ENCODE measurements around the gene KLHL5. TPM values are rescaled to one million over a fixed set of nuclear protein-coding genes. Genes with fewer than 3 reads are reported as not detected.
"Not testable (repeated sequence)": the region's sequence is repeated elsewhere in the genome, so short reads cannot be mapped to it uniquely, and the experiment has no call there.

The KLHL5 gene
- total RNA-seq, 1 experiment from 2014 or later: 84.8 TPM

DNA sequence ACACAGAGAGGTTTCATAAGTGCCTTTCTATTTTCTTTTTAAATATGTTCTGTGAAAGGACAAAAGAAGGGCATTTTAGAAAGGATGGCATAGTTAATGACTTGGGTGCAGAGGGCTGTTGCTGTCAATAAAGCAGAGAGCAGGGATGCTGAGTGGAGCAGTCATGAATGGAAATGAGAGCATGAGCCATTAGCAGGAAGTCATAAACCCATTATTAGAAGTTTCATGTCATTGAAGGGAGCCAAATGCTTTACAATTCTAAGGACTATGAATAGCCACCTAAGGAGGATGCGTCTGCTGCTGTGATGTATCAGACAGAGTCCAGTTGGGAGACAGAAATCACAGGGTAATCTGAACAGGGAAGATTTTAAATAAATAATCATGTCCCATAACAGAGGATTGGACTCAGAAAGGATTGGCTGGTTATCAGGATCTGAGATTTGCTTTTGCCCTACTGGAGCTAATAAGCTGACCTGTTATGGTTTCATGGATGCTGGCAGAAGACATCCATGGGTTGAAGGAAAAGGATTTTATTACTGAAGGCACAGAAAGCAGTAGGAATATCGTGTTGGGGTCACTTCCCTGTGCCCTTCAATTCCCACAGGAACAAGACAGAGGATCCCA is 72.8 kb downstream of the KLHL5 start:
- Histone ChIP-seq H3K27me3 (ENCODE audit: low read length) (no peaks in the 10 kb centered on the region), H3K9ac (ENCODE audit: low read length) (no peak overlapping the region), H3K4me1 (ENCODE audit: insufficient read depth, low read length) (peaks cover 7% of the 10 kb centered on the region), H3K27ac (ENCODE audit: low read length) (0 out of 2 replicates have a peak overlapping the region, but pooled peaks have one; percentile 2), H2AFZ (ENCODE audit: low read length) (peak overlapping the region; percentile 75), H3K79me2 (ENCODE audit: low read length) (no peaks in the 10 kb centered on the region), H3K9me2 (replicated peaks; ENCODE audit: low read length) (no peaks in the 10 kb centered on the region), H3K36me3 (ENCODE audit: low read depth, low read length) (no peaks in the 10 kb centered on the region; the same call in 1 of the 2 replicates), H3K4me3 (ENCODE audit: low read length) (peak overlapping the region; percentile 50; the same call in 1 of the 2 replicates), H3F3A (ENCODE audit: low read length, unreplicated experiment) (no peaks in the 10 kb centered on the region), H3K9me3 (ENCODE audit: low read length) (no peaks in the 10 kb centered on the region), H4K20me1 (ENCODE audit: low read length) (no peaks in the 10 kb centered on the region), H3K4me2 (ENCODE audit: low read length) (peak overlapping the region; percentile 75)
- TF ChIP-seq EZH2 (IDR thresholded peaks at IDR 0.05; ENCODE audit: low read length, unreplicated experiment): no peak
- no peak for TF ChIP-seq EZH2phosphoT487 (IDR thresholded peaks at IDR 0.05; ENCODE audit: borderline replicate concordance, low read length)
- TF ChIP-seq, protein P1, sequence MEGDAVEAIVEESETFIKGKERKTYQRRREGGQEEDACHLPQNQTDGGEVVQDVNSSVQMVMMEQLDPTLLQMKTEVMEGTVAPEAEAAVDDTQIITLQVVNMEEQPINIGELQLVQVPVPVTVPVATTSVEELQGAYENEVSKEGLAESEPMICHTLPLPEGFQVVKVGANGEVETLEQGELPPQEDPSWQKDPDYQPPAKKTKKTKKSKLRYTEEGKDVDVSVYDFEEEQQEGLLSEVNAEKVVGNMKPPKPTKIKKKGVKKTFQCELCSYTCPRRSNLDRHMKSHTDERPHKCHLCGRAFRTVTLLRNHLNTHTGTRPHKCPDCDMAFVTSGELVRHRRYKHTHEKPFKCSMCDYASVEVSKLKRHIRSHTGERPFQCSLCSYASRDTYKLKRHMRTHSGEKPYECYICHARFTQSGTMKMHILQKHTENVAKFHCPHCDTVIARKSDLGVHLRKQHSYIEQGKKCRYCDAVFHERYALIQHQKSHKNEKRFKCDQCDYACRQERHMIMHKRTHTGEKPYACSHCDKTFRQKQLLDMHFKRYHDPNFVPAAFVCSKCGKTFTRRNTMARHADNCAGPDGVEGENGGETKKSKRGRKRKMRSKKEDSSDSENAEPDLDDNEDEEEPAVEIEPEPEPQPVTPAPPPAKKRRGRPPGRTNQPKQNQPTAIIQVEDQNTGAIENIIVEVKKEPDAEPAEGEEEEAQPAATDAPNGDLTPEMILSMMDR (conservative IDR thresholded peaks at IDR 0.05; ENCODE audit: low read depth, low read length): no peak
- intact Hi-C loops (cut with micrococcal nuclease): loop anchor here (1.0 to 2.0 kb wide), 3 partner anchors 88 to 232 kb away; no protein-coding TSS in a partner anchor
- DNase-seq (peak; percentile 7), ATAC-seq (peak; percentile 61)
- BruUV-seq (replicated peaks): TSS peak; percentile 33
- POLR2A ChIA-PET (ENCODE audit: unreplicated experiment): no interaction called here
- CTCF ChIA-PET: interaction anchor here (0.6 to 2.0 kb wide), 4 partner anchors 90 to 267 kb away, joined by 4 to 18 read pairs (median 5); no protein-coding TSS in a partner anchor

DNA sequence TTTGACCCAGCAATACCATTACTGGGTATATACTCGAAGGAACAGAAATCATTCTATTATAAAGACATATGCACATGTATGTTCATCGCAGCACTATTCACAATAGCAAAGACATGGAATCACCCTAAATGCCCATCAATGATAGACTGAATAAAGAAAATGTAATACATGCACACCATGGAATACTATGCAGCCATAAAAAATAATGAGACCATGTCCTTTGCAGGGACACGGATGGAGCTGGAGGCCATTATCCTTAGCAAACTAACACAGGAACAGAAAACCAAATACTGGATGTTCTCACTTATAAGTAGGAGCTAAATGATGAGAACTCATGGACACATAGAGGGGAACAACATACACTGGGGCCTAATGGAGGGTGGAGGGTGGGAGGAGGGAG is 76.2 kb downstream of the KLHL5 start:
- CTCF ChIA-PET; POLR2A ChIA-PET (ENCODE audit: unreplicated experiment); H3K9me2 ChIP-seq (replicated peaks; ENCODE audit: low read length); ATAC-seq; H3K79me2 ChIP-seq (ENCODE audit: low read length); H3K4me3 ChIP-seq (ENCODE audit: low read length); intact Hi-C loops (cut with micrococcal nuclease); H3K4me2 ChIP-seq (ENCODE audit: low read length); H4K20me1 ChIP-seq (ENCODE audit: low read length); H3F3A ChIP-seq (ENCODE audit: low read length, unreplicated experiment); H2AFZ ChIP-seq (ENCODE audit: low read length); BruUV-seq (replicated peaks); H3K9me3 ChIP-seq (ENCODE audit: low read length); H3K27ac ChIP-seq (ENCODE audit: low read length); H3K36me3 ChIP-seq (ENCODE audit: low read depth, low read length); H3K4me1 ChIP-seq (ENCODE audit: insufficient read depth, low read length); H3K27me3 ChIP-seq (ENCODE audit: low read length); DNase-seq; H3K9ac ChIP-seq (ENCODE audit: low read length): not testable (repeated sequence)

DNA sequence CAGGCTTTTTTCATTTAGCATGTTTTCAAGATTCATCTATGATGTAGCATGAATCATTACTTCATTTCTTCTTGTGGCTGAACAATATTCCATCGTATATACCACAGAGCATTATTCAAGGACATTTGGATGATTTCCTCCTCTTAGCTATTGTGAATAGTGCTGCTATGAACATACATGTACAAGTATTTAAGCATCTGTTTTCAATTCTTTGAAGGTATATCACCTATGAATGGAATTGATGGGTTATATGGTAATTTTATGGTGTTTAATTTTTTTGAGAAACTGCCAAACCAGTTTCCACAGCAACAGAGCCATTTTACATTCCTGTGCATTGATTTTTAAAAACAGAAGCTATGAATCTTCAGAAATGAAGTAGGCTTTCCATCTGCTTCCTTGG is 84.2 kb downstream of the KLHL5 start:
- BruUV-seq (replicated peaks): no TSS peak
- Histone ChIP-seq H3K4me2 (ENCODE audit: low read length) (no peak overlapping the region), H3K9ac (ENCODE audit: low read length) (no peak overlapping the region), H3K27me3 (ENCODE audit: low read length) (no peaks in the 10 kb centered on the region), H3K36me3 (ENCODE audit: low read depth, low read length) (no peaks in the 10 kb centered on the region), H3K79me2 (ENCODE audit: low read length) (no peaks in the 10 kb centered on the region), H3K4me3 (ENCODE audit: low read length) (no peak overlapping the region), H3K9me2 (replicated peaks; ENCODE audit: low read length) (no peaks in the 10 kb centered on the region), H2AFZ (ENCODE audit: low read length) (no peak overlapping the region), H3K4me1 (ENCODE audit: insufficient read depth, low read length) (no peaks in the 10 kb centered on the region), H4K20me1 (ENCODE audit: low read length) (no peaks in the 10 kb centered on the region), H3F3A (ENCODE audit: low read length, unreplicated experiment) (no peaks in the 10 kb centered on the region), H3K27ac (ENCODE audit: low read length) (no peak overlapping the region), H3K9me3 (ENCODE audit: low read length) (no peaks in the 10 kb centered on the region)
- no peak for DNase-seq
- ChIA-PET POLR2A (ENCODE audit: unreplicated experiment) (no interaction called here), CTCF (no interaction called here)
- no peak for TF ChIP-seq EZH2phosphoT487 (IDR thresholded peaks at IDR 0.05; ENCODE audit: borderline replicate concordance, low read length)
- no peak for TF ChIP-seq EZH2 (IDR thresholded peaks at IDR 0.05; ENCODE audit: low read length, unreplicated experiment)
- TF ChIP-seq, protein P1 (conservative IDR thresholded peaks at IDR 0.05; ENCODE audit: low read depth, low read length): no peak
- intact Hi-C loops (cut with micrococcal nuclease): no loop called here
- ATAC-seq: no peak

Measured in PC-3 (cell line).